H9 (cell line): ENCODE data around the gene BAAT. TPM values are rescaled to one million over a fixed set of nuclear protein-coding genes. Genes with fewer than 3 reads are reported as not detected.

ENCODE experiments used
- DNase-seq: peaks from one replicate; pipeline ENCODE4 v3.0.0-alpha.2; 2017
- H2AFZ ChIP-seq: one replicate; pipeline ENCODE4 v1.6.1; 2013; ENCODE audit warnings: mild to moderate bottlenecking, low read length, control low read depth, moderate library complexity
- H2AK5ac ChIP-seq: 2 replicates; pipeline ENCODE4 v1.6.1; 2013; ENCODE audit warnings: low read length, control low read depth, mixed read lengths; ENCODE audit not compliant: insufficient read length
- H2BK120ac ChIP-seq: one replicate; pipeline ENCODE4 v1.6.1; 2013; ENCODE audit warnings: low read depth, mild to moderate bottlenecking, low read length, control low read depth, inconsistent platforms; ENCODE audit not compliant: poor library complexity, severe bottlenecking
- H2BK12ac ChIP-seq: 2 replicates; pipeline ENCODE4 v1.6.1; 2013; ENCODE audit warnings: low read length, control low read depth, mixed read lengths, low read depth; ENCODE audit not compliant: insufficient read length
- H2BK15ac ChIP-seq: 2 replicates; pipeline ENCODE4 v1.6.1; 2013; ENCODE audit warnings: low read depth, low read length, control low read depth
- H2BK20ac ChIP-seq: one replicate; pipeline ENCODE4 v1.6.1; 2013; ENCODE audit warnings: low read depth, mild to moderate bottlenecking, low read length, control low read depth, inconsistent platforms; ENCODE audit not compliant: poor library complexity, severe bottlenecking
- H2BK5ac ChIP-seq: 2 replicates; pipeline ENCODE4 v1.6.1; 2013; ENCODE audit warnings: low read length, control low read depth, mixed read lengths; ENCODE audit not compliant: insufficient read length
- H3K14ac ChIP-seq: 2 replicates; pipeline ENCODE4 v1.6.1; 2013; ENCODE audit warnings: low read length, control low read depth; ENCODE audit not compliant: insufficient read depth
- H3K18ac ChIP-seq: 2 replicates; pipeline ENCODE4 v1.6.1; 2013; ENCODE audit warnings: low read depth, mild to moderate bottlenecking, mixed read lengths, low read length, control low read depth; ENCODE audit not compliant: insufficient read length
- H3K23ac ChIP-seq: 2 replicates; pipeline ENCODE4 v1.6.1; 2013; ENCODE audit warnings: low read length, control low read depth, mixed read lengths, low read depth; ENCODE audit not compliant: insufficient read length
- H3K23me2 ChIP-seq: 2 replicates; pipeline ENCODE4 v1.6.1; 2013; ENCODE audit warnings: low read depth, mild to moderate bottlenecking, mixed read lengths, low read length, control low read depth; ENCODE audit not compliant: insufficient read length, poor library complexity, severe bottlenecking
- H3K27ac ChIP-seq: 2 replicates; pipeline ENCODE4 v1.5.1; 2013; ENCODE audit warnings: low read length, control low read depth, mixed read lengths, low read depth; ENCODE audit not compliant: insufficient read length
- H3K27me3 ChIP-seq: 2 replicates; pipeline ENCODE4 v1.6.1; 2013; ENCODE audit warnings: low read length, control low read depth, inconsistent platforms; ENCODE audit not compliant: insufficient read depth
- H3K4ac ChIP-seq: 2 replicates; pipeline ENCODE4 v1.6.1; 2013; ENCODE audit warnings: low read depth, mild to moderate bottlenecking, control low read depth, inconsistent platforms, low read length, moderate library complexity
- H3K4me1 ChIP-seq: 2 replicates; pipeline ENCODE4 v1.6.1; 2013; ENCODE audit warnings: low read length, control low read depth, inconsistent platforms; ENCODE audit not compliant: insufficient read depth
- H3K4me2 ChIP-seq: 2 replicates; pipeline ENCODE4 v1.6.1; 2013; ENCODE audit warnings: low read length, control low read depth, mixed read lengths; ENCODE audit not compliant: insufficient read length, insufficient read depth
- H3K56ac ChIP-seq: 2 replicates; pipeline ENCODE4 v1.6.1; 2013; ENCODE audit warnings: low read depth, mild to moderate bottlenecking, mixed read lengths, low read length, control low read depth; ENCODE audit not compliant: insufficient read length
- H3K79me1 ChIP-seq: 2 replicates; pipeline ENCODE4 v1.6.1; 2013; ENCODE audit warnings: low read depth, mild to moderate bottlenecking, moderate library complexity, low read length, control low read depth, inconsistent platforms; ENCODE audit not compliant: insufficient read depth, poor library complexity, severe bottlenecking
- H3K79me2 ChIP-seq: 2 replicates; pipeline ENCODE4 v1.6.1; 2013; ENCODE audit warnings: low read length, control low read depth, inconsistent platforms; ENCODE audit not compliant: insufficient read depth
- H3K9ac ChIP-seq: 2 replicates; pipeline ENCODE4 v1.6.1; 2013; ENCODE audit warnings: low read length, control low read depth, mixed read lengths; ENCODE audit not compliant: insufficient read length; ENCODE audit errors: extremely low read depth
- H3K9me3 ChIP-seq: one replicate; pipeline ENCODE4 v1.6.1; 2013; ENCODE audit warnings: low read depth, low read length, inconsistent platforms; ENCODE audit not compliant: control insufficient read depth
- H3T11ph ChIP-seq: one replicate; pipeline ENCODE4 v1.6.1; 2013; ENCODE audit warnings: mild to moderate bottlenecking, low read length, control low read depth, inconsistent platforms
- H4K20me1 ChIP-seq: one replicate; pipeline ENCODE4 v1.6.1; 2013; ENCODE audit not compliant: control insufficient read depth, insufficient read length, insufficient read depth
- H4K5ac ChIP-seq: 2 replicates; pipeline ENCODE4 v1.6.1; 2013; ENCODE audit warnings: low read depth, mild to moderate bottlenecking, mixed read lengths, low read length, control low read depth; ENCODE audit not compliant: insufficient read length
- H4K8ac ChIP-seq: replicated peaks from 2 replicates; pipeline ENCODE4 v1.6.1; 2013; ENCODE audit warnings: low read length, control low read depth, mixed read lengths, low read depth; ENCODE audit not compliant: insufficient read length
- H4K91ac ChIP-seq: 2 replicates; pipeline ENCODE4 v1.6.1; 2013; ENCODE audit warnings: low read depth, mild to moderate bottlenecking, moderate library complexity, mixed read lengths, low read length, control low read depth; ENCODE audit not compliant: insufficient read length
- H3K27ac Mint-ChIP-seq, 3 experiments: 2 replicates in 2 of 3; 3 replicates in 1 of 3; pipeline ENCODE4 v1.8.0; 2020 to 2021; ENCODE audit warnings: mixed read lengths in 3 of 3, mild to moderate bottlenecking in 1 of 3, moderate library complexity in 1 of 3
- H3K27me3 Mint-ChIP-seq: 2 replicates; pipeline ENCODE4 v1.8.0; 2021; ENCODE audit warnings: low read depth, mild to moderate bottlenecking, moderate library complexity, mixed read lengths
- H3K36me3 Mint-ChIP-seq, 3 experiments: 2 replicates in 2 of 3; 3 replicates in 1 of 3; pipeline ENCODE4 v1.8.0; 2020 to 2021; ENCODE audit warnings: low read depth in 3 of 3, mixed read lengths in 3 of 3; ENCODE audit not compliant: insufficient read depth in 1 of 3
- H3K4me1 Mint-ChIP-seq, 2 experiments: 2 replicates each; pipeline ENCODE4 v1.8.0; 2020; ENCODE audit warnings: mixed read lengths in 2 of 2
- H3K4me3 Mint-ChIP-seq, 2 experiments: 2 replicates in 1 of 2; 3 replicates in 1 of 2; pipeline ENCODE4 v1.8.0; 2020 to 2021; ENCODE audit warnings: mild to moderate bottlenecking in 2 of 2, mixed read lengths in 2 of 2, moderate library complexity in 1 of 2
- H3K9me3 Mint-ChIP-seq, 2 experiments: 2 replicates in 1 of 2; 3 replicates in 1 of 2; pipeline ENCODE4 v1.8.0; 2020; ENCODE audit warnings: mild to moderate bottlenecking in 2 of 2, mixed read lengths in 2 of 2, moderate library complexity in 1 of 2
- WGBS: extraction: QIAGEN DNeasy Blood & Tissue Kit; methylation state at CpG from one replicate; pipeline ENCODE4 v1.1.7; 2013; ENCODE audit warnings: missing lambda C conversion rate, low lambda C conversion rate, mixed read lengths; ENCODE audit not compliant: insufficient read length; ENCODE audit errors: extremely low coverage; 5-methylcytosine and 5-hydroxymethylcytosine counted together
- total RNA-seq: library from RNA; stranded (reverse); gene quantifications from 2 replicates; pipeline ENCODE4 v1.2.1, GENCODE V29; 2021
- TF ChIP-seq, protein P1 (sequence below): fragments of 200-600 bp; sonication (generic); conservative IDR thresholded peaks from 3 replicates; pipeline ENCODE4 v1.8.0; 2021; ENCODE audit warnings: antibody characterized with exemption, mild to moderate bottlenecking

BAAT gene
- total RNA-seq, 1 experiment from 2014 or later: 0.09 TPM

- H3K27me3 Mint-ChIP-seq: no peaks in the 10 kb centered on the region
- no peak for DNase-seq
- no peak overlapping the region for H4K8ac ChIP-seq
- WGBS: no CpG with 5 or more reads among the region's 2 CpGs
- H3K36me3 Mint-ChIP-seq: no peaks in the 10 kb centered on the region
- no peak overlapping the region for H3K27ac ChIP-seq
- no peak overlapping the region for H3K27ac Mint-ChIP-seq
- H3K4me2 ChIP-seq: no peak overlapping the region
- H3K9me3 ChIP-seq: no peaks in the 10 kb centered on the region
- H2BK15ac ChIP-seq: no peak overlapping the region
- H2BK20ac ChIP-seq: no peak overlapping the region
- no peak overlapping the region for H3K4ac ChIP-seq
- H3K23ac ChIP-seq: no peak overlapping the region
- no peak overlapping the region for H3K56ac ChIP-seq
- H3K79me1 ChIP-seq: no peaks in the 10 kb centered on the region
- H3K27me3 ChIP-seq: no peaks in the 10 kb centered on the region
- H2AFZ ChIP-seq: no peak overlapping the region
- H2BK12ac ChIP-seq: no peak overlapping the region
- no peaks in the 10 kb centered on the region for H4K20me1 ChIP-seq
- no peak overlapping the region for H4K91ac ChIP-seq
- H2BK5ac ChIP-seq: no peak overlapping the region
- no peaks in the 10 kb centered on the region for H3K79me2 ChIP-seq
- no peak overlapping the region for H3K9ac ChIP-seq
- no peak overlapping the region for H4K5ac ChIP-seq
- H2BK120ac ChIP-seq: no peak overlapping the region
- H3K23me2 ChIP-seq: no peaks in the 10 kb centered on the region
- no peak overlapping the region for H3T11ph ChIP-seq
- TF ChIP-seq, protein P1, sequence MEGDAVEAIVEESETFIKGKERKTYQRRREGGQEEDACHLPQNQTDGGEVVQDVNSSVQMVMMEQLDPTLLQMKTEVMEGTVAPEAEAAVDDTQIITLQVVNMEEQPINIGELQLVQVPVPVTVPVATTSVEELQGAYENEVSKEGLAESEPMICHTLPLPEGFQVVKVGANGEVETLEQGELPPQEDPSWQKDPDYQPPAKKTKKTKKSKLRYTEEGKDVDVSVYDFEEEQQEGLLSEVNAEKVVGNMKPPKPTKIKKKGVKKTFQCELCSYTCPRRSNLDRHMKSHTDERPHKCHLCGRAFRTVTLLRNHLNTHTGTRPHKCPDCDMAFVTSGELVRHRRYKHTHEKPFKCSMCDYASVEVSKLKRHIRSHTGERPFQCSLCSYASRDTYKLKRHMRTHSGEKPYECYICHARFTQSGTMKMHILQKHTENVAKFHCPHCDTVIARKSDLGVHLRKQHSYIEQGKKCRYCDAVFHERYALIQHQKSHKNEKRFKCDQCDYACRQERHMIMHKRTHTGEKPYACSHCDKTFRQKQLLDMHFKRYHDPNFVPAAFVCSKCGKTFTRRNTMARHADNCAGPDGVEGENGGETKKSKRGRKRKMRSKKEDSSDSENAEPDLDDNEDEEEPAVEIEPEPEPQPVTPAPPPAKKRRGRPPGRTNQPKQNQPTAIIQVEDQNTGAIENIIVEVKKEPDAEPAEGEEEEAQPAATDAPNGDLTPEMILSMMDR: no peak
- no peak overlapping the region for H3K18ac ChIP-seq
- H2AK5ac ChIP-seq: no peak overlapping the region
- H3K4me1 Mint-ChIP-seq: peaks cover 0 to 2% of the 10 kb centered on the region in 2 experiments; a peak in 1 of 4 replicates
- H3K9me3 Mint-ChIP-seq: no peaks in the 10 kb centered on the region
- H3K4me1 ChIP-seq: no peaks in the 10 kb centered on the region
- no peak overlapping the region for H3K14ac ChIP-seq
- no peak overlapping the region for H3K4me3 Mint-ChIP-seq
Measured at GRCh38 chr9:101315112-101315450, 69.7 kb downstream of the BAAT start.
